ENCODE results near the gene CTU2. TPM values are rescaled to one million over a fixed set of nuclear protein-coding genes. Genes with fewer than 3 reads are reported as not detected.

Gene CTU2
- polyA plus RNA-seq, 1 donor from 2014 or later, result 26.3 TPM

DNA sequence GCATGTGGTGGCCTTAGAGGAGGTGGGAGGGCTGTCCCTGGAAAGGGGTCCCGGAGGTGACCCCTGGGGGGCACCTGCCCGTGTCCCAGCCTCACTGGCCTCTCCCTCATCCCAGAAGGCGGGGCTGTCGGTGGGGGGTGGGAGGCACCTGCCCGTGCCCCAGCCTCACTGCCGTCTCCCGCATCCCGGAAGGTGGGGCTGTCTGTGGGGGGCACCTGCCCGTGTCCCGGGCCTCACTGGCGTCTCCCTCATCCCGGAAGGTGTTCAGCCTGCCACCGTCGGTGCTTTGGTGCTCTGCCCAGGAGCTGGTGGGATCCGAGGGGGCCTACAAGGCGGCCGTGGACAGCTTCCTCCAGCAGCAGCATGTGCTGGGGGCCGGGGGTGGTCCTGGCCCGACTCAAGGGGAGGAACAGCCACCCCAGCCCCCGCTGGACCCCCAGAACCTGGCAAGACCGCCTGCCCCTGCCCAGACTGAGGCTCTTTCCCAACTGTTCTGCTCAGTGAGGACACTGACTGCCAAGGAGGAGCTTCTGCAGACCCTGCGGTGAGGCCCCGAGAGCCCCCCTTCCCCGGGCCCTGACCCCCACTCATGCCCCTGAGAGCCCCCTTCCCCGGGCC is 6.2 kb downstream of the CTU2 start:
- H3K79me2 ChIP-seq (replicated peaks; ENCODE audit: insufficient read depth, low read length), result peaks cover under 1% of the 10 kb centered on the region
- no peaks in the 10 kb centered on the region for H3K9me3 ChIP-seq (ENCODE audit: low read length)
- H3K9ac ChIP-seq (ENCODE audit: low read length), result no peak overlapping the region
- no peak overlapping the region for H2AFZ ChIP-seq (ENCODE audit: low read depth, low read length)
- H3K36me3 ChIP-seq (ENCODE audit: insufficient read depth, low read length), result no peaks in the 10 kb centered on the region
- no peak for TF ChIP-seq EP300 (conservative IDR thresholded peaks at IDR 0.05; ENCODE audit: poor library complexity, severe bottlenecking)
- no peak for TF ChIP-seq POLR2AphosphoS5 (IDR thresholded peaks at IDR 0.05)
- TF ChIP-seq, protein P1, sequence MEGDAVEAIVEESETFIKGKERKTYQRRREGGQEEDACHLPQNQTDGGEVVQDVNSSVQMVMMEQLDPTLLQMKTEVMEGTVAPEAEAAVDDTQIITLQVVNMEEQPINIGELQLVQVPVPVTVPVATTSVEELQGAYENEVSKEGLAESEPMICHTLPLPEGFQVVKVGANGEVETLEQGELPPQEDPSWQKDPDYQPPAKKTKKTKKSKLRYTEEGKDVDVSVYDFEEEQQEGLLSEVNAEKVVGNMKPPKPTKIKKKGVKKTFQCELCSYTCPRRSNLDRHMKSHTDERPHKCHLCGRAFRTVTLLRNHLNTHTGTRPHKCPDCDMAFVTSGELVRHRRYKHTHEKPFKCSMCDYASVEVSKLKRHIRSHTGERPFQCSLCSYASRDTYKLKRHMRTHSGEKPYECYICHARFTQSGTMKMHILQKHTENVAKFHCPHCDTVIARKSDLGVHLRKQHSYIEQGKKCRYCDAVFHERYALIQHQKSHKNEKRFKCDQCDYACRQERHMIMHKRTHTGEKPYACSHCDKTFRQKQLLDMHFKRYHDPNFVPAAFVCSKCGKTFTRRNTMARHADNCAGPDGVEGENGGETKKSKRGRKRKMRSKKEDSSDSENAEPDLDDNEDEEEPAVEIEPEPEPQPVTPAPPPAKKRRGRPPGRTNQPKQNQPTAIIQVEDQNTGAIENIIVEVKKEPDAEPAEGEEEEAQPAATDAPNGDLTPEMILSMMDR (IDR thresholded peaks at IDR 0.05; ENCODE audit: poor library complexity, severe bottlenecking), result no peak
- no peak for TF ChIP-seq SMC3 (conservative IDR thresholded peaks at IDR 0.05; ENCODE audit: poor library complexity)
- TF ChIP-seq TAF1 (IDR thresholded peaks at IDR 0.05; ENCODE audit: low read depth), result no peak
- TF ChIP-seq, protein P2, sequence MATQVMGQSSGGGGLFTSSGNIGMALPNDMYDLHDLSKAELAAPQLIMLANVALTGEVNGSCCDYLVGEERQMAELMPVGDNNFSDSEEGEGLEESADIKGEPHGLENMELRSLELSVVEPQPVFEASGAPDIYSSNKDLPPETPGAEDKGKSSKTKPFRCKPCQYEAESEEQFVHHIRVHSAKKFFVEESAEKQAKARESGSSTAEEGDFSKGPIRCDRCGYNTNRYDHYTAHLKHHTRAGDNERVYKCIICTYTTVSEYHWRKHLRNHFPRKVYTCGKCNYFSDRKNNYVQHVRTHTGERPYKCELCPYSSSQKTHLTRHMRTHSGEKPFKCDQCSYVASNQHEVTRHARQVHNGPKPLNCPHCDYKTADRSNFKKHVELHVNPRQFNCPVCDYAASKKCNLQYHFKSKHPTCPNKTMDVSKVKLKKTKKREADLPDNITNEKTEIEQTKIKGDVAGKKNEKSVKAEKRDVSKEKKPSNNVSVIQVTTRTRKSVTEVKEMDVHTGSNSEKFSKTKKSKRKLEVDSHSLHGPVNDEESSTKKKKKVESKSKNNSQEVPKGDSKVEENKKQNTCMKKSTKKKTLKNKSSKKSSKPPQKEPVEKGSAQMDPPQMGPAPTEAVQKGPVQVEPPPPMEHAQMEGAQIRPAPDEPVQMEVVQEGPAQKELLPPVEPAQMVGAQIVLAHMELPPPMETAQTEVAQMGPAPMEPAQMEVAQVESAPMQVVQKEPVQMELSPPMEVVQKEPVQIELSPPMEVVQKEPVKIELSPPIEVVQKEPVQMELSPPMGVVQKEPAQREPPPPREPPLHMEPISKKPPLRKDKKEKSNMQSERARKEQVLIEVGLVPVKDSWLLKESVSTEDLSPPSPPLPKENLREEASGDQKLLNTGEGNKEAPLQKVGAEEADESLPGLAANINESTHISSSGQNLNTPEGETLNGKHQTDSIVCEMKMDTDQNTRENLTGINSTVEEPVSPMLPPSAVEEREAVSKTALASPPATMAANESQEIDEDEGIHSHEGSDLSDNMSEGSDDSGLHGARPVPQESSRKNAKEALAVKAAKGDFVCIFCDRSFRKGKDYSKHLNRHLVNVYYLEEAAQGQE (IDR thresholded peaks at IDR 0.05; ENCODE audit: borderline replicate concordance), result no peak
- no peak for TF ChIP-seq MXI1 (conservative IDR thresholded peaks at IDR 0.05; ENCODE audit: poor library complexity, severe bottlenecking)
- TF ChIP-seq EZH2 (IDR thresholded peaks at IDR 0.05; ENCODE audit: borderline replicate concordance, insufficient read depth, low read length, poor library complexity, severe bottlenecking), result no peak
- TF ChIP-seq RAD21 (conservative IDR thresholded peaks at IDR 0.05), result no peak
- no peaks in the 10 kb centered on the region for H3F3A ChIP-seq (ENCODE audit: insufficient read depth, low read length, poor library complexity, severe bottlenecking)
- no peak overlapping the region for H3K27ac ChIP-seq (ENCODE audit: low read length)
- H3K4me3 ChIP-seq (ENCODE audit: low read length), result no peak overlapping the region
- no peak overlapping the region for H3K4me2 ChIP-seq (ENCODE audit: low read length)
- H3K9me2 ChIP-seq (ENCODE audit: insufficient read depth, low read length), result no peaks in the 10 kb centered on the region
- no peaks in the 10 kb centered on the region for H4K20me1 ChIP-seq (ENCODE audit: insufficient read depth)
- no peaks in the 10 kb centered on the region for H3K27me3 ChIP-seq (ENCODE audit: insufficient read depth, low read depth, low read length)

DNA sequence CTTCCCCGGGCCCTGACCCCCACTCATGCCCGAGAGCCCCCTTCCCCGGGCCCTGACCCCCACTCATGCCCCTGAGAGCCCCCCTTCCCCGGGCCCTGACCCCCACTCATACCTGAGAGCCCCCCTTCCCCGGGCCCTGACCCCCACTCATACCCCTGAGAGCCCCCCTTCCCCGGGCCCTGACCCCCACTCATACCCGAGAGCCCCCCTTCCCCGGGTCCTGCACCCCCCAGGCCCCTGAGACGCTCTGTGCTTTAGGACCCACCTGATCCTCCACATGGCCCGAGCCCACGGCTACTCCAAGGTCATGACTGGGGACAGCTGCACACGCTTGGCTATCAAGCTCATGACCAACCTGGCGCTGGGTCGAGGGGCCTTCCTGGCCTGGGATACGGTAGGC is 6.8 kb downstream of the CTU2 start:
- H3F3A ChIP-seq (ENCODE audit: insufficient read depth, low read length, poor library complexity, severe bottlenecking), result no peaks in the 10 kb centered on the region
- H2AFZ ChIP-seq (ENCODE audit: low read depth, low read length), result no peak overlapping the region
- no peak overlapping the region for H3K4me2 ChIP-seq (ENCODE audit: low read length)
- H3K4me3 ChIP-seq (ENCODE audit: low read length), result no peak overlapping the region
- no peak overlapping the region for H3K9ac ChIP-seq (ENCODE audit: low read length)
- no peak overlapping the region for H3K27ac ChIP-seq (ENCODE audit: low read length)
- no peaks in the 10 kb centered on the region for H3K79me2 ChIP-seq (replicated peaks; ENCODE audit: insufficient read depth, low read length)
- no peaks in the 10 kb centered on the region for H3K36me3 ChIP-seq (ENCODE audit: insufficient read depth, low read length)
- H3K9me3 ChIP-seq (ENCODE audit: low read length), result no peaks in the 10 kb centered on the region
- no peaks in the 10 kb centered on the region for H3K27me3 ChIP-seq (ENCODE audit: insufficient read depth, low read depth, low read length)
- TF ChIP-seq SMC3 (conservative IDR thresholded peaks at IDR 0.05; ENCODE audit: poor library complexity), result no peak
- TF ChIP-seq EZH2 (IDR thresholded peaks at IDR 0.05; ENCODE audit: borderline replicate concordance, insufficient read depth, low read length, poor library complexity, severe bottlenecking), result no peak
- no peaks in the 10 kb centered on the region for H4K20me1 ChIP-seq (ENCODE audit: insufficient read depth)
- H3K9me2 ChIP-seq (ENCODE audit: insufficient read depth, low read length), result no peaks in the 10 kb centered on the region

All from neural cell (in vitro differentiated cells).